Suprapubic skin (tissue), 4 donors: ENCODE data around the gene WDR43. TPM values are rescaled to one million over a fixed set of nuclear protein-coding genes. Genes with fewer than 3 reads are reported as not detected.

Experiments
- DNase-seq, 2 donors: peaks; one replicate each; pipeline ENCODE4 v3.0.0-alpha.2; 2019; ENCODE audit warnings: low spot score in 2 of 2
- H3K27ac ChIP-seq: fragments of 200-600 bp; sonication (generic); one replicate; pipeline ENCODE4 v1.5.1; 2019
- H3K27me3 ChIP-seq: fragments of 200-600 bp; sonication (generic); one replicate; pipeline ENCODE4 v1.5.1; 2019
- H3K36me3 ChIP-seq: fragments of 200-600 bp; sonication (generic); one replicate; pipeline ENCODE4 v1.5.1; 2019
- H3K4me1 ChIP-seq: fragments of 200-600 bp; sonication (generic); one replicate; pipeline ENCODE4 v1.5.1; 2019
- H3K4me3 ChIP-seq: fragments of 200-600 bp; sonication (generic); one replicate; pipeline ENCODE4 v1.5.1; 2019; ENCODE audit warnings: mild to moderate bottlenecking
- H3K9me3 ChIP-seq: fragments of 200-600 bp; sonication (generic); one replicate; pipeline ENCODE4 v1.5.1; 2019
- CTCF ChIP-seq, 2 donors: fragments of 200-600 bp in 1 of 2; fragments of 450-650 bp in 1 of 2; sonication (generic) in 1 of 2; IDR thresholded peaks; one replicate each; pipeline ENCODE4 v1.5.1; 2016 to 2019; ENCODE audit warnings: antibody characterized with exemption in 2 of 2, mild to moderate bottlenecking in 1 of 2, moderate library complexity in 1 of 2
- EP300 ChIP-seq: sonication (generic); formaldehyde crosslinking; IDR thresholded peaks from one replicate; pipeline ENCODE4 v1.6.1; 2017; ENCODE audit warnings: antibody characterized with exemption
- POLR2A ChIP-seq, 2 donors: fragments of 450-650 bp; IDR thresholded peaks; one replicate each; pipeline ENCODE4 v1.6.1; 2017; ENCODE audit warnings: antibody characterized with exemption in 2 of 2, mild to moderate bottlenecking in 2 of 2, moderate library complexity in 2 of 2
- POLR2AphosphoS5 ChIP-seq, 3 donors: sonication (generic); formaldehyde crosslinking; IDR thresholded peaks; one replicate each; pipeline ENCODE4 v1.6.1; 2017; ENCODE audit warnings: antibody characterized with exemption in 3 of 3
- WGBS: methylation state at CpG from one replicate; pipeline ENCODE4 v1.1.5; 2018; 5-methylcytosine and 5-hydroxymethylcytosine counted together
- total RNA-seq, 4 donors: library from RNA; depleted of rRNA; stranded (reverse); fragments of >200 nt; gene quantifications; one replicate each; pipeline ENCODE4 v1.1.0, GENCODE V29; 2016

Gene WDR43
- total RNA-seq, 4 donors from 2014 or later, result 49.3 to 92.5 (median 62.2) TPM

GRCh38 chr2:28929581-28929980 lies 35.1 kb downstream of the WDR43 start:
- DNase-seq, result no peak
- Histone ChIP-seq H3K4me3 (no peak overlapping the region), H3K27me3 (no peaks in the 10 kb centered on the region), H3K27ac (no peak overlapping the region), H3K9me3 (no peaks in the 10 kb centered on the region), H3K36me3 (peaks cover 89% of the 10 kb centered on the region), H3K4me1 (peaks cover 9% of the 10 kb centered on the region)
- TF ChIP-seq POLR2A (IDR thresholded peaks at IDR 0.05) (no peak), CTCF (IDR thresholded peaks at IDR 0.05) (no peak), POLR2AphosphoS5 (IDR thresholded peaks at IDR 0.05) (no peak), EP300 (no peak)
- WGBS, result 91% methylated on average over 4 of the region's 4 CpGs

- TF ChIP-seq CTCF (IDR thresholded peaks at IDR 0.05), result no peak
- TF ChIP-seq EP300, result no peak
- no peak for TF ChIP-seq POLR2AphosphoS5 (IDR thresholded peaks at IDR 0.05)
- no peak for TF ChIP-seq POLR2A (IDR thresholded peaks at IDR 0.05)
- WGBS, result 71% methylated on average over 1 of the region's 1 CpG
- Histone ChIP-seq H3K9me3 (no peaks in the 10 kb centered on the region), H3K27me3 (no peaks in the 10 kb centered on the region), H3K27ac (no peak overlapping the region), H3K36me3 (peaks cover 89% of the 10 kb centered on the region), H3K4me1 (peaks cover 9% of the 10 kb centered on the region), H3K4me3 (no peak overlapping the region)
- no peak for DNase-seq
Measured at GRCh38 chr2:28930205-28930604, 35.7 kb downstream of the WDR43 start.

- H3K4me1 ChIP-seq, result no peaks in the 10 kb centered on the region
- H3K27ac ChIP-seq, result no peak overlapping the region
- no peaks in the 10 kb centered on the region for H3K9me3 ChIP-seq
- no peaks in the 10 kb centered on the region for H3K27me3 ChIP-seq
- TF ChIP-seq POLR2AphosphoS5 (IDR thresholded peaks at IDR 0.05), result no peak
- TF ChIP-seq EP300, result no peak
- no peak for TF ChIP-seq CTCF (IDR thresholded peaks at IDR 0.05)
- no peak for TF ChIP-seq POLR2A (IDR thresholded peaks at IDR 0.05)
- peaks cover 82% of the 10 kb centered on the region for H3K36me3 ChIP-seq
- 96% methylated on average over 2 of the region's 2 CpGs for WGBS
- H3K4me3 ChIP-seq, result no peak overlapping the region
- no peak for DNase-seq
Measured at GRCh38 chr2:28934769-28935168, 40.3 kb downstream of the WDR43 start.

GRCh38 chr2:28941008-28941407 lies 46.5 kb downstream of the WDR43 start:
- TF ChIP-seq POLR2A (IDR thresholded peaks at IDR 0.05) (no peak), CTCF (IDR thresholded peaks at IDR 0.05) (no peak), EP300 (no peak), POLR2AphosphoS5 (IDR thresholded peaks at IDR 0.05) (no peak)
- Histone ChIP-seq H3K36me3 (peaks cover 86% of the 10 kb centered on the region), H3K27me3 (no peaks in the 10 kb centered on the region), H3K9me3 (no peaks in the 10 kb centered on the region), H3K4me3 (no peak overlapping the region), H3K4me1 (no peaks in the 10 kb centered on the region), H3K27ac (no peak overlapping the region)
- DNase-seq, result no peak
- 79% methylated on average over 3 of the region's 3 CpGs for WGBS

- 80% methylated on average over 14 of the region's 14 CpGs for WGBS
- H3K36me3 ChIP-seq, result peaks cover 83% of the 10 kb centered on the region
Measured at GRCh38 chr2:28944535-28945248, 50.2 kb downstream of the WDR43 start.

More at GRCh38 chr2:28944535-28945248, 50.2 kb downstream of the WDR43 start:
- no peak for DNase-seq
- H3K4me1 ChIP-seq, result no peaks in the 10 kb centered on the region
- H3K27ac ChIP-seq, result no peak overlapping the region
- H3K27me3 ChIP-seq, result no peaks in the 10 kb centered on the region
- H3K4me3 ChIP-seq, result no peak overlapping the region
- no peaks in the 10 kb centered on the region for H3K9me3 ChIP-seq
- no peak for TF ChIP-seq EP300
- TF ChIP-seq POLR2A (IDR thresholded peaks at IDR 0.05), result no peak
- TF ChIP-seq POLR2AphosphoS5 (IDR thresholded peaks at IDR 0.05), result no peak
- no peak for TF ChIP-seq CTCF (IDR thresholded peaks at IDR 0.05)
